Activated CD8-positive, alpha-beta memory T cell treated with anti-CD3 and anti-CD28 coated beads for 4 hours (primary cell): Measurements from ENCODE around the gene HYI.

Experiments used
- DNase-seq, 2 donors: peaks; one replicate each; pipeline ENCODE4 v3.0.0-alpha.2; 2020; ENCODE audit warnings: low read depth in 2 of 2

HYI gene

GRCh38 chr1:43444151-43444828, 9.4 kb downstream of the HYI start:
- DNase-seq, result no peak

- DNase-seq, result no peak
These were observed 10.4 kb downstream of the HYI start for GRCh38 chr1:43443197-43443946.

- DNase-seq, result no peak
These were observed 11.0 kb downstream of the HYI start for GRCh38 chr1:43442756-43443155.

GRCh38 chr1:43441894-43442637, 11.7 kb downstream of the HYI start:
- no peak for DNase-seq

- DNase-seq, result no peak
These were observed 12.4 kb downstream of the HYI start for GRCh38 chr1:43441166-43441893.

- no peak for DNase-seq
These were observed 13.4 kb downstream of the HYI start for GRCh38 chr1:43440358-43440757.

- no peak for DNase-seq
These were observed 13.9 kb downstream of the HYI start for GRCh38 chr1:43439781-43440180.

GRCh38 chr1:43438953-43439581, 14.7 kb downstream of the HYI start:
- DNase-seq, result no peak

- DNase-seq, result no peak
These were observed 15.2 kb downstream of the HYI start for GRCh38 chr1:43438576-43438952.

- no peak for DNase-seq
These were observed 15.7 kb downstream of the HYI start for GRCh38 chr1:43438006-43438405.

GRCh38 chr1:43437031-43437973, 16.4 kb downstream of the HYI start:
- no peak for DNase-seq

- no peak for DNase-seq
These were observed 17.4 kb downstream of the HYI start for GRCh38 chr1:43436371-43436770.

GRCh38 chr1:43435146-43436145, 18.3 kb downstream of the HYI start:
- DNase-seq, result no peak

GRCh38 chr1:43434256-43434655, 19.5 kb downstream of the HYI start:
- no peak for DNase-seq

- DNase-seq, result no peak
These were observed 20.8 kb downstream of the HYI start for GRCh38 chr1:43432907-43433306.

- DNase-seq, result no peak
These were observed 21.4 kb downstream of the HYI start for GRCh38 chr1:43432171-43432860.

GRCh38 chr1:43431676-43432075, 22.1 kb downstream of the HYI start:
- DNase-seq, result no peak

GRCh38 chr1:43430831-43431230, 22.9 kb downstream of the HYI start:
- no peak for DNase-seq

- no peak for DNase-seq
These were observed 25.8 kb downstream of the HYI start for GRCh38 chr1:43427941-43428340.
